GM19035 (cell line): ENCODE results near the gene CNTLN.
"Not testable (repeated sequence)": the region's sequence is repeated elsewhere in the genome, so short reads cannot be mapped to it uniquely, and the experiment has no call there.

Source experiments
- ATAC-seq: cut with Tn5 transposase; IDR thresholded peaks from one replicate; pipeline ENCODE4 v1.9.1; 2021; ENCODE audit not compliant: unreplicated experiment

Gene CNTLN

GRCh38 chr9:17397166-17397728 lies 262.4 kb downstream of the CNTLN start:
- not testable (repeated sequence) for ATAC-seq

GRCh38 chr9:17398350-17398749 lies 263.5 kb downstream of the CNTLN start:
- no peak for ATAC-seq

- no peak for ATAC-seq
Observed at GRCh38 chr9:17401858-17402257, 267.0 kb downstream of the CNTLN start.

GRCh38 chr9:17402309-17402708 lies 267.5 kb downstream of the CNTLN start:
- ATAC-seq, result no peak

GRCh38 chr9:17403539-17403938 lies 268.7 kb downstream of the CNTLN start:
- ATAC-seq, result no peak

- no peak for ATAC-seq
Observed at GRCh38 chr9:17414986-17415385, 280.1 kb downstream of the CNTLN start.

GRCh38 chr9:17422994-17423680 lies 288.3 kb downstream of the CNTLN start:
- no peak for ATAC-seq

GRCh38 chr9:17423681-17424011 lies 288.8 kb downstream of the CNTLN start:
- ATAC-seq, result no peak

GRCh38 chr9:17425384-17425783 lies 290.5 kb downstream of the CNTLN start:
- no peak for ATAC-seq

GRCh38 chr9:17433526-17433925 lies 298.7 kb downstream of the CNTLN start:
- no peak for ATAC-seq

GRCh38 chr9:17436854-17437253 lies 302.0 kb downstream of the CNTLN start:
- no peak for ATAC-seq

GRCh38 chr9:17437813-17438212 lies 303.0 kb downstream of the CNTLN start:
- no peak for ATAC-seq

GRCh38 chr9:17445126-17445525 lies 310.3 kb downstream of the CNTLN start:
- not testable (repeated sequence) for ATAC-seq

GRCh38 chr9:17453751-17454150 lies 318.9 kb downstream of the CNTLN start:
- no peak for ATAC-seq

GRCh38 chr9:17462869-17463464 lies 328.1 kb downstream of the CNTLN start:
- ATAC-seq, result peak; percentile 73

GRCh38 chr9:17470036-17470813 lies 335.4 kb downstream of the CNTLN start:
- no peak for ATAC-seq

GRCh38 chr9:17472126-17472525 lies 337.3 kb downstream of the CNTLN start:
- no peak for ATAC-seq

- no peak for ATAC-seq
Observed at GRCh38 chr9:17476401-17476800, 341.6 kb downstream of the CNTLN start.

GRCh38 chr9:17477816-17478215 lies 343.0 kb downstream of the CNTLN start:
- ATAC-seq, result no peak

GRCh38 chr9:17480966-17481365 lies 346.1 kb downstream of the CNTLN start:
- ATAC-seq, result no peak

- ATAC-seq, result no peak
Observed at GRCh38 chr9:17481565-17481964, 346.7 kb downstream of the CNTLN start.

- no peak for ATAC-seq
Observed at GRCh38 chr9:17484906-17485305, 350.1 kb downstream of the CNTLN start.
